Neutrophil (primary cell): ENCODE results near the gene ARHGAP30.
A peak's percentile ranks its signal among the peaks of the same experiment; 100 is the strongest.

Experiments used
- H3K27ac ChIP-seq: fragments of 200-600 bp; sonication (generic); 2 replicates; pipeline ENCODE4 v1.5.1; 2016; ENCODE audit warnings: mild to moderate bottlenecking, moderate library complexity
- H3K27me3 ChIP-seq: fragments of 200-600 bp; sonication (generic); 2 replicates; pipeline ENCODE4 v1.6.0; 2016; ENCODE audit warnings: mild to moderate bottlenecking
- H3K36me3 ChIP-seq: fragments of 200-600 bp; sonication (generic); 2 replicates; pipeline ENCODE4 v1.5.1; 2017
- H3K4me1 ChIP-seq, 2 experiments: fragments of 200-600 bp in 1 of 2; sonication (generic) in 1 of 2; 1 replicate in 1 of 2; 2 replicates in 1 of 2; pipeline versions ENCODE4 v1.5.1 to v1.6.1; 2013 to 2016; ENCODE audit warnings: low read depth in 1 of 2, low read length in 1 of 2, mild to moderate bottlenecking in 1 of 2, moderate library complexity in 1 of 2; ENCODE audit not compliant: control insufficient read depth in 1 of 2, insufficient read depth in 1 of 2
- H3K4me3 ChIP-seq, 2 experiments: fragments of 200-600 bp in 1 of 2; sonication (generic) in 1 of 2; 1 replicate in 1 of 2; 2 replicates in 1 of 2; pipeline ENCODE4 v1.5.1; 2013 to 2016; ENCODE audit warnings: low read depth in 1 of 2, low read length in 1 of 2, mild to moderate bottlenecking in 1 of 2, moderate library complexity in 1 of 2
- H3K9me3 ChIP-seq: fragments of 200-600 bp; sonication (generic); 2 replicates; pipeline ENCODE4 v1.5.1; 2016
- CTCF ChIP-seq: fragments of 200-600 bp; sonication (generic); IDR thresholded peaks from 2 replicates; pipeline ENCODE4 v1.5.1; 2016; ENCODE audit warnings: antibody characterized with exemption

Gene ARHGAP30

DNA sequence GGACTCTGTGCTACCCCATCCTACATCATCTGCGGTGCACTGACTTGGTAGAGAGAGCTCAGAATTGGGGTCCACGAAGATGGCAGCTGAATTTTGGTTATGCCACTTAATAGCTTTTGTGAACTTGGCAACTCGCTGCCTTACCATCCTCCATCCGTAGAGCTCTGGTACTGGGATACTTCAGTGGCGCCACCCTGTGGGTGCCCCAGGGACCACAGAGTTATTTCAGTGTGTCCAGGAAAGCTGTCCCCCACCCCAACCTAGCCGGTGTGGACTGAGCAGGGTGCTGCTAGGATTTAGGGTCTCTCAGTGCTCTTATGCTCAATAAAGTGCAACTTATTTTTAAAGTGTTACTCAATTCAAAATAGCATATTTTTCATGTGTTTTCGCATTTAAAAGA, 14.9 kb downstream of the ARHGAP30 start:
- TF ChIP-seq CTCF: peak; percentile 61
- peak overlapping the region; percentile 39 for H3K27ac ChIP-seq
- no peaks in the 10 kb centered on the region for H3K27me3 ChIP-seq
- H3K4me1 ChIP-seq: peaks cover 2 to 5% of the 10 kb centered on the region in 2 experiments
- peaks cover 99% of the 10 kb centered on the region for H3K36me3 ChIP-seq
- H3K4me3 ChIP-seq: no peak overlapping the region
- H3K9me3 ChIP-seq: no peaks in the 10 kb centered on the region

GRCh38 chr1:161054232-161054631, 15.5 kb downstream of the ARHGAP30 start:
- Histone ChIP-seq H3K9me3 (no peaks in the 10 kb centered on the region), H3K4me3 (no peak overlapping the region), H3K36me3 (peaks cover 99% of the 10 kb centered on the region), H3K27me3 (no peaks in the 10 kb centered on the region), H3K4me1 (peaks cover 0 to 6% of the 10 kb centered on the region in 2 experiments), H3K27ac (peak overlapping the region; percentile 39)
- TF ChIP-seq CTCF: no peak

- no peak overlapping the region for H3K4me3 ChIP-seq
- H3K4me1 ChIP-seq: peaks cover 0 to 6% of the 10 kb centered on the region in 2 experiments
- H3K36me3 ChIP-seq: peaks cover 99% of the 10 kb centered on the region
- no peak for TF ChIP-seq CTCF
- H3K27ac ChIP-seq: peak overlapping the region; percentile 13
- H3K27me3 ChIP-seq: no peaks in the 10 kb centered on the region
- H3K9me3 ChIP-seq: no peaks in the 10 kb centered on the region
Measured at GRCh38 chr1:161052899-161053298, 16.8 kb downstream of the ARHGAP30 start.

DNA sequence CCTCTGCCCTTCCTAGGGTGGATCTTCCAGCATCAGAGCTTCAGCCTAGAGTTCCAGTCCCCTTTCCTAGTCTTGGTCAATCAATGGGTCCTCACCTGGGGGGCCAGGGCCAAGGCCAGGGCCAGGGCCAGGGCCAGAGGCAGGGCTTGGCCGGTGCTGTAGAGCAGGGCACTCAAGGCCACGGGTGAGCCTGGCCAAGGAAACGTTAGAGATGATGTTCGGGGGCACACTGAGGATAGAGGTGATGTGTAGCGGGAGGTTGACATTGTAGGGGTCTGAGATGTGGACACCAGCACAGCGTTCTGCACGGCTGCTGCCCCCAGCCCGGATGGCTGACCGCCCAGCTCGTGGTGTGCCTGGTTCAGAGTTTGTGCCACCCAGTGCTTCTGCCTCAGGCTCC, 18.5 kb downstream of the ARHGAP30 start:
- Histone ChIP-seq H3K27ac (peak overlapping the region; percentile 0), H3K9me3 (no peaks in the 10 kb centered on the region), H3K4me1 (peaks cover 11 to 17% of the 10 kb centered on the region in 2 experiments), H3K27me3 (no peaks in the 10 kb centered on the region), H3K36me3 (peaks cover 94% of the 10 kb centered on the region), H3K4me3 (no peak overlapping the region)
- TF ChIP-seq CTCF: no peak

- TF ChIP-seq CTCF: no peak
- Histone ChIP-seq H3K9me3 (no peaks in the 10 kb centered on the region), H3K27me3 (no peaks in the 10 kb centered on the region), H3K4me3 (no peak overlapping the region), H3K36me3 (peaks cover 74% of the 10 kb centered on the region), H3K4me1 (peaks cover 21 to 26% of the 10 kb centered on the region in 2 experiments), H3K27ac (peak overlapping the region; percentile 98)
Measured at GRCh38 chr1:161048949-161049722, 20.6 kb downstream of the ARHGAP30 start.
